ENCODE measurements around the gene GSS. TPM values are rescaled to one million over a fixed set of nuclear protein-coding genes. Genes with fewer than 3 reads are reported as not detected.
A peak's percentile ranks its signal among the peaks of the same experiment; 100 is the strongest.

GSS gene
- total RNA-seq, 1 donor from 2014 or later: 30.0 TPM

- H3K36me3 ChIP-seq: peaks cover 26% of the 10 kb centered on the region
- DNase-seq (no peak), ATAC-seq (no peak)
- no peak overlapping the region for H3K27ac ChIP-seq
- no peaks in the 10 kb centered on the region for H3K9me3 ChIP-seq
- H3K4me1 ChIP-seq: no peaks in the 10 kb centered on the region
- intact Hi-C loops (cut with DNase I): no loop called here
- H3K27me3 ChIP-seq: no peaks in the 10 kb centered on the region
- H3K4me3 ChIP-seq: no peak overlapping the region
- TF ChIP-seq, protein P1, sequence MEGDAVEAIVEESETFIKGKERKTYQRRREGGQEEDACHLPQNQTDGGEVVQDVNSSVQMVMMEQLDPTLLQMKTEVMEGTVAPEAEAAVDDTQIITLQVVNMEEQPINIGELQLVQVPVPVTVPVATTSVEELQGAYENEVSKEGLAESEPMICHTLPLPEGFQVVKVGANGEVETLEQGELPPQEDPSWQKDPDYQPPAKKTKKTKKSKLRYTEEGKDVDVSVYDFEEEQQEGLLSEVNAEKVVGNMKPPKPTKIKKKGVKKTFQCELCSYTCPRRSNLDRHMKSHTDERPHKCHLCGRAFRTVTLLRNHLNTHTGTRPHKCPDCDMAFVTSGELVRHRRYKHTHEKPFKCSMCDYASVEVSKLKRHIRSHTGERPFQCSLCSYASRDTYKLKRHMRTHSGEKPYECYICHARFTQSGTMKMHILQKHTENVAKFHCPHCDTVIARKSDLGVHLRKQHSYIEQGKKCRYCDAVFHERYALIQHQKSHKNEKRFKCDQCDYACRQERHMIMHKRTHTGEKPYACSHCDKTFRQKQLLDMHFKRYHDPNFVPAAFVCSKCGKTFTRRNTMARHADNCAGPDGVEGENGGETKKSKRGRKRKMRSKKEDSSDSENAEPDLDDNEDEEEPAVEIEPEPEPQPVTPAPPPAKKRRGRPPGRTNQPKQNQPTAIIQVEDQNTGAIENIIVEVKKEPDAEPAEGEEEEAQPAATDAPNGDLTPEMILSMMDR (IDR thresholded peaks at IDR 0.05): no peak
Observed at GRCh38 chr20:34947336-34947735, 8.3 kb downstream of the GSS start.

GRCh38 chr20:34946661-34947060 lies 8.9 kb downstream of the GSS start:
- ATAC-seq (no peak), DNase-seq (no peak)
- peaks cover 32% of the 10 kb centered on the region for H3K36me3 ChIP-seq
- intact Hi-C loops (cut with DNase I): no loop called here
- TF ChIP-seq, protein P1 (IDR thresholded peaks at IDR 0.05): no peak
- no peaks in the 10 kb centered on the region for H3K4me1 ChIP-seq
- H3K9me3 ChIP-seq: no peaks in the 10 kb centered on the region
- H3K27me3 ChIP-seq: no peaks in the 10 kb centered on the region
- H3K27ac ChIP-seq: no peak overlapping the region
- no peak overlapping the region for H3K4me3 ChIP-seq

DNA sequence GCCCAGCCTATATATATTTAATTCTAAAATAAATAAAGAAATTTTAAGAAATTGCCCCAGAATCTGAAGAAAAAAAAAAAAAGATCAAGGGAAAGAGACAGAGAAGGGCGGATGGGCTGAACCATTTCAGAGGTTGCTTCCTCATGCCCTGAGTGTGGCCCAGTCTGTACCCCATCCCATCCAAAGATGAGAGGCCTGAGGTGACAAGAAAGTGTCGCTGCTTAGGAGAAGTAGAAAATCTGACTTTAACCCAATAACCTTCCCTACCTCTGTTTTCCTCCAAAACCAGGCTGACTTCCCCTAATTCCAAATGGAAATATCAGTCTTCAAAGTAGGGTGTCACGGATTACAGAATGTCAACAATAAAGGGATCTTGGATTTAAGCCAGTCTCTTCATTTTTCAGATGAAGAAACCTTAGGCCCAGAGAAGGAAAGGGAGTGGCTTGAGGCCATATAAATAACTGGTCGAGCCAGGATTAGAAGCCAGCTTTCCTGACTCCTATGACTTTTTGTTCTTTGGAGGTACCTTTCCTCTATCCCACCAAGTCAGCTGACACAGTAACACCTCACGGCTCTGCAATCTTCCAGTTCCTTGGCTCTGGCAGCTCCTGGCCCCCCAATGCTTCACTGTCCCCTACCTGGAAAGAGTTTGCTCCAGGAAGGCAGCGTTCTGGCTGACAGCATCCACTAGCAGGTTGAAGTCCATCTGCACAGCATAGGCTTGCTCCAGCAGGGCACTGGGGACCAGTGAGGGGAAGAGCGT lies 10.1 kb downstream of the GSS start:
- no peaks in the 10 kb centered on the region for H3K4me1 ChIP-seq
- intact Hi-C loops (cut with DNase I): no loop called here
- no peaks in the 10 kb centered on the region for H3K27me3 ChIP-seq
- peak overlapping the region; percentile 24 for H3K27ac ChIP-seq
- H3K4me3 ChIP-seq: no peak overlapping the region
- no peak for ATAC-seq
- TF ChIP-seq, protein P1 (IDR thresholded peaks at IDR 0.05): no peak
- no peaks in the 10 kb centered on the region for H3K9me3 ChIP-seq
- H3K36me3 ChIP-seq: peaks cover 36% of the 10 kb centered on the region
- DNase-seq: no peak

DNA sequence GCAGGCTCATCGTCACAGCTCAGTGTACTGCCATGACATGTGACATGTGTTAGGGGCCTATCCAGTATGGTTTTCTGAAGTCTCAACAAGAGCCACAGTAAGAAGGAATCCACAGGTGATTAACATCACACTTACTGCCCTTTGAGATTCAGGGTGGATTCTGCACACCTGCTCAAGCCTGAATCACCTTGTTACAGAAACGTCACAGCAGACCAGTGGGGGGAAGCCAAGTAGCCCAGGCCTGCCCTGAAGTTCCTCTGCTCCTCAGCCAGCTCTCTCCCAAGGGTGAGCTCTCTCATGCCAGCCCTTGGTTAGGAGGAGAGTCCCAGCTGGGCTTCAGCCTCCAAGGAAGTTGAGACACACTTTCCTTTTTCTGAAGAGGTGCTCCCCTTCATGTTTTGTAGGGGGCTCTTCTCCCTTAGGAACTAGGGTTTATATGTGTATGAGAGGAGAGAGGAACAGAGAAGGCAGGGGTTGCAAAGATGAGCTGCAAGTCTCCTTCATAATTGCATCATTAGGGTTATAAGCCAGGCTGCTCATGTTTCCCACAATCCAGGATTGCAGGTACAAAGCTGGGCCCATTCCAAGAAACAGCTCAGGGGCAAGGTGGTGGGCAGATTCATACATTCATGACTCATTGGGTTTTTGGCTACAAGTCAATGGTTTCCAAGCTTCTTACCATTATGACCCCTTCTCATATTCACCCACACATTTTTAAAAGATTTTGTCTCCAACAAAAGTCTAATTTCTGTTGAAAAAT lies 11.6 kb downstream of the GSS start:
- no peak for ATAC-seq
- Histone ChIP-seq H3K27me3 (no peaks in the 10 kb centered on the region), H3K36me3 (peaks cover 31% of the 10 kb centered on the region), H3K9me3 (no peaks in the 10 kb centered on the region), H3K27ac (no peak overlapping the region), H3K4me3 (no peak overlapping the region), H3K4me1 (peaks cover under 1% of the 10 kb centered on the region)
- intact Hi-C loops (cut with DNase I): no loop called here
- no peak for DNase-seq
- TF ChIP-seq, protein P1 (IDR thresholded peaks at IDR 0.05): no peak

GRCh38 chr20:34942301-34942700 lies 13.3 kb downstream of the GSS start:
- no peaks in the 10 kb centered on the region for H3K9me3 ChIP-seq
- peaks cover 31% of the 10 kb centered on the region for H3K36me3 ChIP-seq
- DNase-seq (no peak), ATAC-seq (no peak)
- no peak overlapping the region for H3K27ac ChIP-seq
- H3K27me3 ChIP-seq: no peaks in the 10 kb centered on the region
- peaks cover 8% of the 10 kb centered on the region for H3K4me1 ChIP-seq
- no peak overlapping the region for H3K4me3 ChIP-seq
- intact Hi-C loops (cut with DNase I): no loop called here
- TF ChIP-seq, protein P1 (IDR thresholded peaks at IDR 0.05): no peak
